Activated CD4-positive, alpha-beta T cell treated with anti-CD3 and anti-CD28 coated beads, Interleukin-2, Interleukin-4, amounts not matched to agents 100 ng/mL and 50 ng/mL, durations not matched to agents 16 hours and 8 hours (primary cell): ENCODE data around the gene CRISP2.
"Not testable (repeated sequence)": the region's sequence is repeated elsewhere in the genome, so short reads cannot be mapped to it uniquely, and the experiment has no call there.

ENCODE experiments used
- DNase-seq: peaks from one replicate; pipeline ENCODE4 v3.0.0-alpha.2; 2020; ENCODE audit warnings: low spot score

The CRISP2 gene, protein sequence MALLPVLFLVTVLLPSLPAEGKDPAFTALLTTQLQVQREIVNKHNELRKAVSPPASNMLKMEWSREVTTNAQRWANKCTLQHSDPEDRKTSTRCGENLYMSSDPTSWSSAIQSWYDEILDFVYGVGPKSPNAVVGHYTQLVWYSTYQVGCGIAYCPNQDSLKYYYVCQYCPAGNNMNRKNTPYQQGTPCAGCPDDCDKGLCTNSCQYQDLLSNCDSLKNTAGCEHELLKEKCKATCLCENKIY

DNA sequence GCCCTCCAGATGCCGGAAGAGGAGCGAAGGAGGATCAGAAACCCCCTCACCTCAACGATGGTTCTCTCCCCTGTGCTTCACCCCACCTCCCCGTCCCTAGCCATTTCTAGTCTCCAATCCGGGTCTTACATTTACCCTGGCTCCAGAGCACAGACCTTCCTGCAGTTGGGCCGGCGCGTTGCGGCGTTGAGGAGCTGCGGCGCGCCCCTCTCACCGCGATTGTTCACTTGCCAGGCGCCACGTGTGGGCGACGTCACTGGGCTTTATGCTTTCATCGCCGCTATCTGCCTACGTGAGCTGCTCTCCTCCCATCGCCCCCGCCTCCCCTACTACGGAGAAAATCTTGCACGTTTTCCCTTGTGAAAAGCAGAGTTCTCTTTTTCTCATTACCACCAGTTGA lies at the start of gene CRISP2:
Gene CRISP2, minus strand, starts transcription at position 198 of the 400 bp plus-strand sequence. CDS start 4,347 bp downstream, outside the sequence.
- no peak for DNase-seq

DNA sequence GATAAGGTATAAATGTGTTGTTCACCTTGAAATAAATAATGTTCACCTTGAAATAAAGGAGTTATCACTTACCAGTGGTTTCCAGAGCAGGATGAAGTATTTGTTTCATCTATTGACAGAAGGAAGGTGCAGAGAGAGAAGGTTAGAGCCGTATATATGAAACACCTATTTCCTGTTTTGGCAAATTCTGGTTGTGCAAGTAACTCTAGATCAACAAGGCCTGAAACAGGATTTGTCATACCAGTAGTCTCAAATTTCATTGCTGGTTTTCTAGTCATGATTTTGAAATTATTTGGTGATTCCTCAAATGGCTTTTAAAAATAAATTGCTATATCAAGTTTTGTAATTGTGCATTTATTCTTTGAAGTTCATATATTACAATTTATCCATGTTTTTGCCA lies 30.9 kb upstream of the CRISP2 start, which contains the start of gene CRISP3:
Gene CRISP3, minus strand, starts transcription at position 130 of the 400 bp plus-strand sequence. Its CDS starts 21 bp downstream, at position 109.
- peak; percentile 0 for DNase-seq

DNA sequence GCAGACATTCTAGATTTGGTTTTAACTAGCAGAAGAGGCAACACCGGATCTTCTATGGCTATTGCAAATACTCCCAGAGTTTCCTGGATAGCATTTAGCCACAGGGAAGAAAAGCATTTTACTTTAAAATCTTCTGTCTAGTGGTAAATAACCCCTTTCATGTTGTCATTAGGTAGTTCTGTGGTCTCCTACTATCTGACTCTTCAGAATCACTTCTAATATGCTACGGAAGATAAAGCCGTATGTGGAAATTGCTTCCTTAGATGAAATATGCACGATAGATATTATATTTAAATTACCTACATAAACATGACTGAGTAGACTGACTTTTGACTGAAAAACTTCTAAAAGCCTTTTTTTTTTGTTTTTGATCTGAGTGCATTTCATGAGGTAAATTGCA lies 30.1 kb upstream of the CRISP2 start:
- no peak for DNase-seq

DNA sequence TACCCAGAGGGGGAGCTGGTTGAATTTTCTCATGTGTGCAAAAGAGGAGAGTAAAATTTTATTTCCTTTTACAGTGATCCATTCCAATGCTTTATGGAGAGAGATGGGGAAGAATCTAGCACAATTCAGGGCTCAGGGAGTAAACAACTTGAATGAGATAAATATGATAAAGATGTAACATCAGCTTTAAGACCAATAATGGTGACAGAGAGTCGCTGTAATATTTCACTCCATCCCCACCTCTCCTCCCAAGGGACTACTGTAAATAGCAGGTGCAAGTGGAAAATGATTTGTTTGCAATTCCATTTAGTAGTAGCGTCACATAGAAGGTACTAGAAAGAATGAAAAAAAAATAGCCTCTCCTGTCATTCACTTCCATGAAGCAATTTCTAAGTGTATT lies 26.1 kb upstream of the CRISP2 start:
- no peak for DNase-seq

DNA sequence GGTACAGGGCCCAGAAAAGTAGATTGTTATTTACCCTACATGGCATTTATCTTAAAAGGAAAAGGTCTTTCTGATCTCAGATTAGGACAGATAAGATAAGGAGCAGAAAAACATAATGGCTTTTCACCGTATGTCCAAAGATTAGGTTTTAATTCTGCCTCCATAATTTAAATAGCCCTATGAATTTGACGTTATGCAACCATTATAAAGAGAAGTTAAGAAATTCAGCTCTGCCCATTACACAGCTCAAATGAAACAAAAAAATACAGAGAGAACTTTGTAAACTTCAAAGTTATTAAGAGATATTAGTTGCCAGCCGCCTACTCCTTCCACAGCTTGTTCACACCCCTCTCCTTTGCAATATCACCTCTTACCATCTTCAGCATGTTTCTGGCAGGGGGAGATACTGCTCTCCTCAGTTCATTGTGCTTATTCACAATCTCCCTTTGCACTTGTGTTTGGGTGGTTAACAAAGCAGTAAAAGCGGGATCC lies 22.7 kb upstream of the CRISP2 start:
- no peak for DNase-seq

DNA sequence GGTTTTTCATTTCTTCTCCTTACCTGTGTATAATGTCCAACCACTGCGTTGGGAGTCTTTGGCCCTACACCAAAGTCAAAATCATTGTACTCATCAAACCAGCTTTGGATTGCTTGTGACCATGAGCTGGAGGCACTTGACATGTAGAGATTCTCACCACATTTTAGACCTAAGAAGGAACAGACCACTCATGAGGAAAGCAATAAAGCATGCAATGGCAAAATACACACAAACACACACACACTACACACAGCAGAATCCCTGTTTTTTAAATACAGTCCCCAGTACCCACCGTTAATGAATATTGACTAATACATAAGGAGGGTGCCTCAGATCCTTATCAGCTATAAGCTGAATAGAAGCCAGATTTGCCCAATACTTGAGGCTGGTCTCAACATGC lies 20.3 kb upstream of the CRISP2 start:
- DNase-seq: no peak

DNA sequence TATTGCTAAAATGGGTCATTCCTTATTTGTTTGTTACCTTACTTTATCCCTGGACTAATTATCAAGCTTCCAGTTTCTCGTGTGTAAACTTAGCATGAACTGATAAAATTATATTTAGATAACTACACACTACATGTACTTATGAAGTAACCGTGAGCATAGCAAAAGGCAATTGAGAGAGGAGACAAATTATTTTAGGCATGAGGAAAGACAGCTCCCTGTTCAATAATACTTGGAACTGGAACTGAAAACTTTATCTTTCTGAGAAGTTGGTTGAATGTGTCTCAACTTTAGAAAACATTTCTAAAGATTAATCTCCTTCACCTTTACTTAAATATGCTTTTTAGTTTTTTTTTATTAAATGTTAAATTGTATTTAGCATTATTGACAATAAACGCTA lies 19.4 kb upstream of the CRISP2 start:
- no peak for DNase-seq

DNA sequence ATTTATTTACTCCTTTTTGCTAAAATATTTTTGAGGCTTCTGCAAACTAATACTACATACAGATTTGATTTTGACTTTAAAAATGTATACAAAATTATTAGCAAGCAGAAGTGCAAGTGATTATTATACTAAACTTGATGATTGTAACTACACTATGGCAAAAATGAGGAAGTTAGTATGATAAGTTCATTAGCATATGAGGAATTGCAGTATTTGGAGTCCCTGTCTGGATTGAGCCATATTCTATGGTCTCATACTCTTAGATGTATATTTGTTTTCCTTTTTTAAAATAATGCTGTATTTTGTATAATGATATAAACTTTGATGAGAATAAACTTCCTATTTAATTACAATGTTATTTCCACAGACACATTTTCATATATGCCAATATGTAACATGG lies 16.9 kb upstream of the CRISP2 start:
- DNase-seq: no peak

DNA sequence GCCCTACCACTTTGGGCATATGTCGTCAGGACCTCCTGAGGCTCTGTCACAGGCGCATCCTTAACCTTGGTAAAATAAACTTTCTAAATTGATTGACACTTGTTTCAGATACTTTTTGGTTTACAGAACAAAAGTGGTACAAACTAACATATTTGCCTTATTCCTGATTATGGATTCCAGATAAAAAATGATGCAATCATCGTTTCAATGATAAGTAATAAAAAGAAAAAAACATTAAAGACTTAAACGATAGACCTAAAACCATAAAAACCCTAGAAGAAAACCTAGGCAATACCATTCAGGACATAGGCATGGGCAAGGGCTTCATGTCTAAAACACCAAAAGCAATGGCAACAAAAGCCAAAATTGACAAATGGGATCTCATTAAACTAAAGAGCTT lies 10.6 kb upstream of the CRISP2 start:
- not testable (repeated sequence) for DNase-seq

DNA sequence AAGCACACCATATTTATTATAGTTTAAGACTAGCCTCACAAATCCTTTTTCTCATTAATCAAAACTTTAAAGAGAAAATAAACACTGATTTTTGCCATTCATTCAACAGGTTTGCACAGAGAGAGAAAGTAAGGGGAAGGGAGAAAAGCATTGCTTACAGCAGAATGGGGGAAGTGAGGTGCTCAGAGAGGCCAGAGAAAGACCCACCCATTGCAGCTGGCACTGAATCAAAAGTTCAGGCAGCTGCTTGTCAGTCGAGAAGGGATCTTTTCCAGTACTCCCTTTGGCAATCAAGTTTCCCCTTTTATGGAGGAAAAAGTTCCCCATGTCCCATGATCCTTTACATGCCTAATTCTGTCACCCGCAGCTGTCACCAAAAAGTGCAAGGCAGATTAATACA lies 8.0 kb upstream of the CRISP2 start:
- DNase-seq: no peak

DNA sequence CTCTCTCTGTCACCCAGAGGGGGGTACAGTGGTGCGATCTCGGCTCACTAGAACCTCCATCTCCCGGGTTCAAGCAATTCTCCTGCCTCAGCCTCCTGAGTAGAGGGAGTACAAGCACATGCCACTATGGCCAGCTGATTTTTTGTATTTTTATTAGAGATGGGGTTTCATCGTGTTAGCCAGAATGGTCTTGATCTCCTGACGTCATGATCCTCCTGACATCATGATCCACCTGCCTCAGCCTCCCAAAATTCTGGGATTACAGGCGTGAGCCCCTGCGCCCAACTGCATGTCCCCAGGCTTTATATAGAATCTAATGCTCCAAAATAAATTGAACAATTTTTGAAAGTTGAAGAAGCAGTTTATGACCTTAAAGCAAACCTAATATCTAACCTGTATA lies 7.0 kb upstream of the CRISP2 start:
- DNase-seq: no peak

DNA sequence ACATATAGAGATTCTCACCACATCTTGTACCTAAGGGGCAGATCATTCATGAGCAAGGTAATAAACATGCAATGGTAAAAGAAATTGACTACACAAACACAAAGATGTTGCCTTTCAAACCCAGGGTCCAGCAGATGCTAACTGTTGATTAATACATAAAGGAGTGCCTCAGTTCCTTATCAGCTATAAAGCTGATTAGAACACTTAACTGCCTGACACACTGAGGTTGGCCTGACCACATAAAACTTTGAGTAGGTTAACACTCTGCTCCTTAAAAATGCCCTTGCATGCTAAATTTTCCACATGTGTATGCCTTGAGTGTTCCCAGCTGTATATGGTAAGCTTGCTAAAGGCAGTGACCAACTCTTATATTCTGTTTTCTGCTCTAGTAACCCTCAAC lies 14.9 kb downstream of the CRISP2 start:
- no peak for DNase-seq

DNA sequence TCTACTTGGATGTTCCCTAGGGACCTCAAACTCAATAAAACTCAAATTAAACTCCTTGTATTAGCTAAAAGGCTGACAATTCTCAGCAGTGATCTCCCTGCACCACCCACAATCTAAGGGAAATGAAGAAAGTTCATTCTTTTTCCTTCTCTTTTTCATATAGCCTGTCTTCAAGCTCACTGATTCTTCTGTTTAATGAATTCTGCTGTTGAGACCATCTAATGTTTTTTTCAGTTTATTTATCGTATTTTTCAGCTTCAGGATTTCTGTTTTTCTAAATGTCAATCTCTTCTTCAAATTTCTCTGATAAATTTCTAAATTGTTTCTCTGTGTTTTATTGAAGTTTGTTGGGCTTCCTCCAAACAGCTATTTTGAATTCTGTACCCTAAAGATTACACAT lies 19.8 kb downstream of the CRISP2 start:
- DNase-seq: no peak

DNA sequence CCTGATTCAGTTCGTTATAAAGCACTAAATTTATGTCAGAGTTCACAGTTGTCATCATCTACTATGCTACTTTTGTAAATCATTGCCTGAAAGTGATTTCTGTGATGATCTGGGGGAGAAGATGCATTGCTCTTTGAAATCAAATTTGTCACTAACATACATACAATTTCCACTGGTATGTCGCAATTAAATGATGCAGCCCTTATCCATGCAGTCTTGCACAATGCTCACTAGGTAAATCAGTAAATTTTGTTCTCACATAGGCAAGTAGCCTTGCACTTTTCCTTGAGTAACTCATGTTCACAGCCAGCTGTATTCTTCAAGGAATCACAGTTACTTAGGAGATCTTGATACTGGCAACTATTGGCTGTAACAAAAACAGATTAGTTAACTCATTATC lies 20.8 kb downstream of the CRISP2 start:
- no peak for DNase-seq

DNA sequence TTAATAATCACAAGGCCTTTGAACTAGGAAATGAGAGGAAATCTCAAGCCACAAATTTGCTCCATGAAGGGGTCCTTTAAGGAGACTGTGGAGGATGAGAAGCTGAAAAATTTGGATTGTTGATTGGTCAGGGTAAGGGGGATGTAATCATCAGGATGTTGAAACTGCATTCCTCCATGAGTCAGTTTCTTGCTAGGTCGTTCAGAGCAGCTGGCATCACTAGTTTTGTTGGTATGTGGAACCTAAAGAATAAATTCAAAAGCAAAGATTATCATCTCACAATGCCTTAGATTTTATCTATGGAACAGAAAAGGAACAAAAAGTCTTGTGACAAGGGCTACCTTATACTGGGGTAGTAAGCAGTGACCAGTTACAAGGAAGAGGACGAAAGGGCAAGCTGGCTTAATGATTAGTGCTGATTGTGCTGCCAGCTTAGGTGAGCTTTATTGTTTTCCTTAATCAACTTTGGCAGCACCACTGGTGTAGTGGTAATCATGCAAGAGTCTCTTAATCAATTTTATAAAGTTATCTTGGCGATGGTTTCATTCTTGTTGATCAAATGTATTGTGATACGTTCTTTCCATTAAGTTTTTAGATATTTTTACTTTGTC lies 36.6 kb downstream of the CRISP2 start:
- no peak for DNase-seq

DNA sequence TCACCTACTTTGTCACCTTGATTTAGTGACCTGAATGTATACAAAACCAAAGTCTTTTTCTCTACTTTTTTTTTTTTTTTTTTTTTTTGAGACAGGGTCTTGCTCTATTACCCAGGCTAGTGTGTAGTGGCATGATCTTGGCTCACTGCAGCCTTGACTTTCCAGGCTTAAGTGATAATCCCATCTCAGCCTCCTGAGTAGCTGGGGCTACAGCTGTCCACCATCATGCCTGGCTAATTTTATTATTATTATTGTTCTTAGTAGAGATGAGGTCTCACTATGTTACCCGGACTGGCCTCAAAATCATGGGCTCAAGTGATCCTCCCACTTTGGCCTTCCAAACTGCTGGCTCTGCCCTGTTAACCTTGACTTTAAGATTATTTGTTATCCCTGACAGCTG lies 37.5 kb downstream of the CRISP2 start:
- no peak for DNase-seq

DNA sequence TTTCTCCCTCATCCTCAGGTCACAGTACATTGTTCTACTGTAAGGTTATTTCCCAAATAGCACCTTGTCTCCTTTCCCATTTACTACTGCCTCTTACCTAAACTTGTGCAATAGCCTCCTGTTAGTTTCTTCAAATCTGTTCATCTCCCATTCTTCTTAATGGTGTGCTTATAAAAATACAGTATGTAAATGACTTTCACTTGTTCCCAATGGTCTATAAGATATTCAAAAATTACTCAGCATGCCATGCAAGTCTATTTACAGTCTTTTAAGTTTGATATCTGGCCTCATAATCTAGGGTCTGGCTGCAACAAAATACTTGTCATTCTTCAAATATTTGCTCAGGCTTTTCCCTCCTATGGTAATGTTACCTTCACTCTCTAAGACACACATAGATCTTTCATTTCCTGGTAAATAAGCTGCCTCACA lies 45.2 kb downstream of the CRISP2 start:
- no peak for DNase-seq

DNA sequence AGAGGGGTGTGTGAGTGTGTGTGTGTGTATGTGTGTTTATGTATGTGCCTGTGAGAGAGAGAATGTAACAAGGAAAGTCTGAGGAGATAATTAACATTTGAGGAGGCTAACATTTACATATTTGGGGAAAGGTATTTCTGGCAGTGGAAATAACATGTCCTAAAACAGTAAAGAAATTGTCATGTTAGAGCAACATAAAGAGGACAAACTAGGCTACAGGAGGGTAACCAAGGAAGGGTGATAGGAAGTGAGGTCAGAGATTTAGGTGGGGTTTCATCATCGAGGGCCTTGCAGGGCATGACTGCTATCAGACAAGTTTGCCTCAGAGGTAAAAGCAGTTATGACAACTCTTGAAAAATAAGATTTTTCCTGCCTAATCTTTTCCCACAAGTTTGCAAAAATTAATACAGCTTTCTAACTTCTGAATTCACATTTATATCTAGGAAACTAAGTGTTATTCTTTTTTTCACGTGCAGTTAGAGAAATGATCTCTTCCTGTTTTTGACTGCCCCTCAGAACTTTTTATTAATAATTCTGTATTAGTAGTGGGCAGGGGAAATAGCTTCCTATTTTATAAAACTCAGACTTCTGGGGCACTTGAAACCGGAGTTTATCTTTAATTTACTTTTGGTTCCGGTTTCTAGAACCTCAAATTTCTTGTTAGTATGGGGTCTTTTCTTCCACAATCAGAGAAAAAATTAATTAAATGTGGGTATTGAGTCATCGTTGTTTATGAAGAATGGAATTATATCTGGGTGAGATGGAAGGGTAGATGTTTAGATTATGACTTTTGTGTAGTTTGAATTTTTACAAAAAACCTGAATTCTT lies 46.2 kb downstream of the CRISP2 start:
- no peak for DNase-seq

DNA sequence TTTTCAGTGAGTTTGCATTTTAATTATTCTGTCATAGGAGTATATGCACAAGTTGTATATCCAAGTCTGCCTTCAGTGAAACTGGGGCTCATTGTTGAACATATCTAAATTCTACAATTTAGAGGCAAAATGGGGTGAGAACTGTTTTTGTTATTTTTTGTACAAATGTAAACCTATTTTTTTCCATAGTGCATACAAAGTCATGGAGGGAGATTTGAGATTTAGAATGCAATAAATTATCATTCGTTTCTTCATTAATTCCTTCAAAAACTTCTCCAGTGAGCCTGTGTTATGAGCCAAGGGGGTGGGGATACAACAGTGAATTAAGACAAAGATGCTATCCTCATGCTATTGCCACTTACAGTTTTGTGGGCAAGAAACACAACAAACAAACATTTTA lies 46.9 kb downstream of the CRISP2 start:
- no peak for DNase-seq

DNA sequence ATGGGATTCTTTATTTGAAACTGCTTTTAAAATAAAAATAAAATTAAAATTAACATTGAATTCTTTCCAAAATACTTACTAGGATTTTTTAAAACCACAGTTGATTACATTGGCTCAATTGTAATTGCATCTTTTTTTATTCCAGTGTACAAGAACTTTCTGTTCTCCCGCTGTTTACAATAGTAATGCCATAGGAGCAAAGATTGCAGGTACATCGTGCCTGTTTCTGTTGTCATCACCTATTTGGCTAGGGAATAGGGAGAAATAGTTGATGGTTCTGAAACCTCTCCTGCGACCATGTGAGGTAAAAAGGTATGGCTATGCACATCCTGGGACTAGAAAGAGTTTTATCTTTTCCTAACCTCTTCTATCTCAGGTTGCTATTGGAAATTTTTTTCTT lies 48.5 kb downstream of the CRISP2 start:
- DNase-seq: no peak

DNA sequence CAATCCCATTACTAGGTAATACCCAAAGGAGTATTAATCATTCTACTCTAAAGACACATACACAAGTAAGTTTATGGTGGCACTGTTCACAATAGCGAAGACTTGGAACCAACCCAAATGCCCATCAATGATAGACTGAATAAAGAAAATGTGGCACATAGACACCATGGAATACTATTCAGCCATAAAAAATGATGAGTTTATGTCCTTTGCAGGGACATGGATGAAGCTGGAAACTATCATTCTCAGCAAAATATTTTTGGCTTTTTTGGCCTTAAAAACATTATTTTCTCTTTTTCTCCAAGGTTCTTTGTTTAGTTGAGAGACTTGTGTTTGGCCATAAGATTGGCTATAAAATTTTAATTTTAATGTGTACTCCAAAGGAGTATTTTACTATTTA lies 49.3 kb downstream of the CRISP2 start:
- DNase-seq: not testable (repeated sequence)

DNA sequence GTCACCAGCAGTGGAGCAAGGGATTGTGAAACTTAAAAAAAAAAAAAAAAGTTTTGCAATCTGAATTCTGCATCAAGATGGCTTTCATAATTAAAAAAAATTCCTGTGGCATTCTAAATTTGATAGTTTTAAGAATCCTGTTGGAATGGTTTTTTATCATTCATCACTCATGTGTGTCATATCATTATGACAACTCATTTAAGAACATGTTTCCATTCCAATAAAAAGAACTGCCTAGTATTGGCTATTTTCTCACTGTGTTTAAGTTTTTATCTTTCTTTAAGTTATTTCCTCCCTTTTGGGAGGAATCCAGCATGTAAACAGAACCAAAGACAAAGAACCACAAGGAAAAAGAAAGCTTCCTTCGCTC lies 50.5 kb downstream of the CRISP2 start:
- no peak for DNase-seq
